Lower lobe of right lung (tissue), 2 donors: ENCODE results near the gene TOX2. TPM values are rescaled to one million over a fixed set of nuclear protein-coding genes. Genes with fewer than 3 reads are reported as not detected.

Source experiments
- ATAC-seq, 2 donors: fragments of 200-7000 bp; cut with Tn5 transposase; one replicate each; pipeline ENCODE4 v1.9.1; 2020 to 2022; ENCODE audit warnings: mild to moderate bottlenecking in 2 of 2, moderate library complexity in 2 of 2
- DNase-seq: peaks from one replicate; pipeline ENCODE4 v3.0.0-alpha.2; 2020
- H3K27ac ChIP-seq: fragments of 200-600 bp; one replicate; pipeline ENCODE4 v1.8.0; 2022
- H3K27me3 ChIP-seq: fragments of 200-600 bp; one replicate; pipeline ENCODE4 v1.8.0; 2022; ENCODE audit warnings: low read depth
- H3K36me3 ChIP-seq: fragments of 200-600 bp; one replicate; pipeline ENCODE4 v1.8.0; 2022; ENCODE audit warnings: mild to moderate bottlenecking
- H3K4me1 ChIP-seq: fragments of 200-600 bp; one replicate; pipeline ENCODE4 v1.8.0; 2022
- H3K4me3 ChIP-seq: fragments of 200-600 bp; one replicate; pipeline ENCODE4 v1.8.0; 2022; ENCODE audit warnings: mild to moderate bottlenecking
- H3K9me3 ChIP-seq: fragments of 200-600 bp; one replicate; pipeline ENCODE4 v1.8.0; 2022
- intact Hi-C: fragments of 100-400 bp; cut with DNase I; formaldehyde crosslinking; loops from one replicate; pipeline ENCODE4 v1.11.0; 2022
- total RNA-seq: library from RNA; stranded (reverse); fragmentation: NEBNext Ultra II Directional; extraction: Animal tissue kit (Norgen Biotek cat#: 25700); gene quantifications from one replicate; pipeline ENCODE4 v1.2.1, GENCODE V29; 2021
- TF ChIP-seq, protein P1 (sequence below): fragments of 200-600 bp; IDR thresholded peaks from one replicate; pipeline ENCODE4 v1.8.0; 2022; ENCODE audit warnings: antibody characterized with exemption, mild to moderate bottlenecking
- donor health status: DM: no; HTN: yes; CAD: no; lungs with severe emphysema.

The TOX2 gene
- total RNA-seq, 1 donor from 2014 or later, result 16.3 TPM

DNA sequence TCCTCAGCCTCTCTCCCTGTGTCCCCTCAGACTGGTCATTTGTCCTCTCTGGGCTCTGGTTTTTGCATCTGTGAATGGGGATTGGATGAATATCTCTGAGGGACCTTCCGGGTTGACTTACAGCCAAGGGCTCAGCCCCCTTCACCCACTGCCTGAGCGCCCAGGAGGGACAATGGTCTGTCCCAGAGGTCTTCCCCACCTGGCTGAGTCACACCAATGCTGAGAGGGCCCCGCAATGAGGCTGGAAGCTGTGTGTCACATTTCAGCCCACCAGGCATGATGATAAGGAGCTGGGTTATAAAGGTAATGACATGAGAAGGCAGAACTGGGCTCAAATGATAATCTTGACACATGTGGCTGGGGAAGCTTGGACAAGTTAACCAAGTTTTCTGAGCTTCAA lies 70.5 kb downstream of the TOX2 start:
- no peaks in the 10 kb centered on the region for H3K36me3 ChIP-seq
- peaks cover 23% of the 10 kb centered on the region for H3K4me1 ChIP-seq
- H3K27me3 ChIP-seq, result no peaks in the 10 kb centered on the region
- ATAC-seq (peak; percentile 12 to 32), DNase-seq (no peak)
- intact Hi-C loops, result no loop called here
- TF ChIP-seq, protein P1, sequence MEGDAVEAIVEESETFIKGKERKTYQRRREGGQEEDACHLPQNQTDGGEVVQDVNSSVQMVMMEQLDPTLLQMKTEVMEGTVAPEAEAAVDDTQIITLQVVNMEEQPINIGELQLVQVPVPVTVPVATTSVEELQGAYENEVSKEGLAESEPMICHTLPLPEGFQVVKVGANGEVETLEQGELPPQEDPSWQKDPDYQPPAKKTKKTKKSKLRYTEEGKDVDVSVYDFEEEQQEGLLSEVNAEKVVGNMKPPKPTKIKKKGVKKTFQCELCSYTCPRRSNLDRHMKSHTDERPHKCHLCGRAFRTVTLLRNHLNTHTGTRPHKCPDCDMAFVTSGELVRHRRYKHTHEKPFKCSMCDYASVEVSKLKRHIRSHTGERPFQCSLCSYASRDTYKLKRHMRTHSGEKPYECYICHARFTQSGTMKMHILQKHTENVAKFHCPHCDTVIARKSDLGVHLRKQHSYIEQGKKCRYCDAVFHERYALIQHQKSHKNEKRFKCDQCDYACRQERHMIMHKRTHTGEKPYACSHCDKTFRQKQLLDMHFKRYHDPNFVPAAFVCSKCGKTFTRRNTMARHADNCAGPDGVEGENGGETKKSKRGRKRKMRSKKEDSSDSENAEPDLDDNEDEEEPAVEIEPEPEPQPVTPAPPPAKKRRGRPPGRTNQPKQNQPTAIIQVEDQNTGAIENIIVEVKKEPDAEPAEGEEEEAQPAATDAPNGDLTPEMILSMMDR, result no peak
- peaks cover 3% of the 10 kb centered on the region for H3K9me3 ChIP-seq
- H3K4me3 ChIP-seq, result no peak overlapping the region
- peak overlapping the region; percentile 14 for H3K27ac ChIP-seq

DNA sequence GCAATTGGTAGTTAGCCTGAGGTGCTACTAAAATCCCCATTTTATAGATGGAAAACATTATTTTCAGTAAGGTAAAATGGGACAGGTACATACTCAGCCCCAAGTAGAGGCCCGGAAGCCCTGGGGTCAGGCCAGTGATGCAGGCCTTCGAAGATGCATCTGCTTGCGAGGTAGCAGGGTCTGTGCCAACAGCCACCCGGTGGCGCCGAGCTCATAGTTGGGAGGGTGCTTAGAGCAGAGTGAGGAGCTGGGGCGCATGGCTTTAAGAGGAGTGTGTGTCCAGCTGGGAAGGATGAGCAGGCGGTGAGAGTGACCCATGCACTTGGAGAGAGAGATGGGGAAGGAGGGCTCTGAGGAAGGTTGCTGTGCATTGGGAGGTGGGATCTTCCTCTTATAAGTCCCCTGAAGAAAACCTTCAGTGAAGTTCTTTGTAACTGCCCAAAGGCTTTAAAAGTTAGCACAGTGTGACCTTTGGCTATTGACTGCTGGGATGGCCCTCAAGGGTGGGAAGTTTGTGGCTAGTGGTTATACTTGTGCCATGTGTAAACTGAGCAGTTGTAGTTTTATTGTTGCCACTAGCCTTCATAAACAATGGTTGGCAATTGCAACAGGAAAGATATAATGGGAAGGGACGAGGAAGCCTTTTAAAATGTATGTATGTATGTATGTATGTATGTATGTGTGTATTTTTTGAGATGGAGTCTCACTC lies 71.1 kb downstream of the TOX2 start:
- peak overlapping the region; percentile 14 for H3K27ac ChIP-seq
- TF ChIP-seq, protein P1, result no peak
- peaks cover 23% of the 10 kb centered on the region for H3K4me1 ChIP-seq
- no peak for ATAC-seq
- intact Hi-C loops, result no loop called here
- H3K4me3 ChIP-seq, result no peak overlapping the region
- no peaks in the 10 kb centered on the region for H3K27me3 ChIP-seq
- no peaks in the 10 kb centered on the region for H3K36me3 ChIP-seq
- peaks cover 3% of the 10 kb centered on the region for H3K9me3 ChIP-seq
- no peak for DNase-seq

DNA sequence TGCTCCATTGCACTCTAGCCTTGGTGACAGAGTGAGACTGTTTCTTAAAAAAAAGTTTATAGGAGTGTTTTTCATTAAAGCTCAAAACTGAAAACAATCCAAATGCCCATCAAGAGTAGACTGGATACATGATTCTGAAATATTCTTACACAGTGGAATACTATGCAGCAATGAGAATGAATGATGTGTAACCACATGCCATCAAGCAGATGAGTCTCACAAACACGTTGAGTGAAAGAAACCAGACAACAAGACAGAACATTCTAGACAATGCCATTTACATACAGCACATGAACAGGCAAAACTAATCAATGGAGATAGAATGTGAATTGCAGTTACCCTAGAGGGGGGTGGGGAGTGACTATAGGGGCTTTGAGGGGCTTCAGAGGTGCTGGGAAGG lies 72.4 kb downstream of the TOX2 start:
- Histone ChIP-seq H3K4me1 (peaks cover 14% of the 10 kb centered on the region), H3K27me3 (no peaks in the 10 kb centered on the region), H3K9me3 (peaks cover 3% of the 10 kb centered on the region), H3K4me3 (no peak overlapping the region), H3K27ac (no peak overlapping the region), H3K36me3 (no peaks in the 10 kb centered on the region)
- TF ChIP-seq, protein P1, result no peak
- DNase-seq (no peak), ATAC-seq (no peak)
- intact Hi-C loops, result no loop called here

DNA sequence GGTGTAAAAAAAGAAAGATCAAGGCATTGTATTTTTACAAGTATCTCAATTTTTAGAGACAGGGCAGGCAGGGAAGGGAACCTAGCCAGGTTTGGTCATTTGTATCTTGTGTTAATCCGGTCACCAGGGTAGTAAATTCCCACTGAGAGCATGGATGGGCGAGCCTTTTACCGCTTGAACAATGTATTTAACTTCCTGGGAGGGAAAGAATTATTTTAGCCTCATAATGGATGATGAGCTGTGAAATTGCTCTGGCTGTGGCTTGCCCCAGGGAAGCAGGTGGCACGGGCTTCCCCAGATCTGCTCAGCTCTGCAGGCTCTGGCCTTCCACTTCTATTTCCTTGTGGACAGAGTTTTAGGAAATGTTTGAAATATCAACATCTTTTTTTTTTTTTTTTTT lies 72.9 kb downstream of the TOX2 start:
- Histone ChIP-seq H3K4me1 (peaks cover 13% of the 10 kb centered on the region), H3K27me3 (no peaks in the 10 kb centered on the region), H3K27ac (no peak overlapping the region), H3K36me3 (no peaks in the 10 kb centered on the region), H3K9me3 (peaks cover 3% of the 10 kb centered on the region), H3K4me3 (no peak overlapping the region)
- intact Hi-C loops, result no loop called here
- no peak for DNase-seq
- TF ChIP-seq, protein P1, result no peak
- no peak for ATAC-seq

DNA sequence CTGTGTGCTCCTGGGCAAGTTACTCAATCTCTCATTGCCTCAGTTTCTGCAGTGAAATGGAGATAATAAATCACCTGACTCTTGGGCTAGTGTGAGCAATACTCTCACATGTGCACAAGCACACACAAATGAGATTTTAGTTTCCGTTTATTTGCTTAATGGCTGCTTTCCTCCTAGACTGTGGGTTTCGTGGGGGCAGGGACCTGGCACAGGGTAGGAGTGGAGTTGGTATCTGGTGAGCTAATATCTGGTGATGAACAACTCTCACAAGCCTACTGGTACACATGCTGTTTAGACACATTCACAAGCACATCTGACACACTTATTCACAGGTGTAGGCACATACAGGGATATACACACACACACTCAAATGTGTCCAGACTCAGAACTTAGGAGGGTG lies 73.8 kb downstream of the TOX2 start:
- intact Hi-C loops, result no loop called here
- TF ChIP-seq, protein P1, result no peak
- ATAC-seq (no peak), DNase-seq (no peak)
- no peaks in the 10 kb centered on the region for H3K36me3 ChIP-seq
- H3K27ac ChIP-seq, result no peak overlapping the region
- no peaks in the 10 kb centered on the region for H3K27me3 ChIP-seq
- no peak overlapping the region for H3K4me3 ChIP-seq
- H3K4me1 ChIP-seq, result peaks cover 9% of the 10 kb centered on the region
- peaks cover 3% of the 10 kb centered on the region for H3K9me3 ChIP-seq
